COLO668 (cell line): ENCODE measurements around the gene ADPRH.

Experiments used
- DNase-seq: peaks from one replicate; lab custom pipeline; 2025; ENCODE audit not compliant: unreplicated experiment; lab: John Stamatoyannopoulos, UW

Gene ADPRH

GRCh38 chr3:119595639-119596334 lies 16.5 kb downstream of the ADPRH start:
- no peak for DNase-seq

- DNase-seq, result no peak
Observed at GRCh38 chr3:119596398-119596797, 17.1 kb downstream of the ADPRH start.

- DNase-seq, result no peak
Observed at GRCh38 chr3:119597548-119598288, 18.4 kb downstream of the ADPRH start, which contains the start of gene PLA1A. PLA1A (plus strand) TSS chr3:119597885; CDS start chr3:119597914, 29 bp downstream.

- no peak for DNase-seq
Observed at GRCh38 chr3:119598410-119599098, 19.3 kb downstream of the ADPRH start.

GRCh38 chr3:119599558-119600174 lies 20.4 kb downstream of the ADPRH start:
- no peak for DNase-seq

- DNase-seq, result no peak
Observed at GRCh38 chr3:119600732-119601131, 21.4 kb downstream of the ADPRH start.

GRCh38 chr3:119601154-119601553 lies 21.9 kb downstream of the ADPRH start:
- DNase-seq, result no peak

- DNase-seq, result no peak
Observed at GRCh38 chr3:119602676-119603075, 23.4 kb downstream of the ADPRH start.

GRCh38 chr3:119604878-119605277 lies 25.6 kb downstream of the ADPRH start:
- DNase-seq, result no peak

GRCh38 chr3:119608405-119609000 lies 29.2 kb downstream of the ADPRH start:
- DNase-seq, result no peak

GRCh38 chr3:119609301-119609700 lies 30.0 kb downstream of the ADPRH start:
- no peak for DNase-seq

GRCh38 chr3:119611664-119612063 lies 32.4 kb downstream of the ADPRH start:
- no peak for DNase-seq

GRCh38 chr3:119613201-119613600 lies 33.9 kb downstream of the ADPRH start:
- no peak for DNase-seq

- DNase-seq, result no peak
Observed at GRCh38 chr3:119613872-119614271, 34.6 kb downstream of the ADPRH start.

GRCh38 chr3:119616056-119616455 lies 36.8 kb downstream of the ADPRH start:
- no peak for DNase-seq

- DNase-seq, result no peak
Observed at GRCh38 chr3:119619094-119619493, 39.8 kb downstream of the ADPRH start.

GRCh38 chr3:119620899-119621298 lies 41.6 kb downstream of the ADPRH start:
- DNase-seq, result no peak

- DNase-seq, result no peak
Observed at GRCh38 chr3:119624002-119624720, 44.9 kb downstream of the ADPRH start.

- no peak for DNase-seq
Observed at GRCh38 chr3:119625451-119626153, 46.3 kb downstream of the ADPRH start.

- DNase-seq, result no peak
Observed at GRCh38 chr3:119626196-119626595, 46.9 kb downstream of the ADPRH start.
